Karpas-422 (cell line): Measurements from ENCODE around the gene ZDBF2. TPM values are rescaled to one million over a fixed set of nuclear protein-coding genes. Genes with fewer than 3 reads are reported as not detected.

Source experiments
- small RNA-seq: library from RNA; depleted of rRNA; stranded (forward); fragments of <200 nt; gene quantifications from one replicate; pipeline ENCODE3, GENCODE V24; 2014
- total RNA-seq: library from RNA; depleted of rRNA; stranded (reverse); fragments of >200 nt; shearing (Covaris generic); gene quantifications from 2 replicates; pipeline ENCODE4 v1.2.3, GENCODE V29; 2014; ENCODE audit warnings: low replicate concordance; rRNA removed

ZDBF2 gene
- total RNA-seq, 1 experiment from 2014 or later: 2.5 TPM

Small RNA genes lying within 50 kb of the gene (small RNA-seq; reads per million reads assigned to genes)
- gene HMGN1P6: not detected
- not detected for gene RN7SKP260

Other genes with a start within 250 kb of the ZDBF2 start
- gene INO80D, start 188.5 kb upstream of the ZDBF2 start, total RNA-seq: 8.8 and 14.8 TPM in 2 replicates
- 76.4 and 83.6 TPM in 2 replicates for gene NDUFS1, start 115.2 kb upstream of the ZDBF2 start, total RNA-seq
- 588 and 786 TPM in 2 replicates for gene EEF1B2, start 114.8 kb upstream of the ZDBF2 start, total RNA-seq
- not detected in 2 replicates for gene ADAM23, start 168.9 kb downstream of the ZDBF2 start, total RNA-seq